ENCODE results near the gene ISG20L2. TPM values are rescaled to one million over a fixed set of nuclear protein-coding genes. Genes with fewer than 3 reads are reported as not detected.
A peak's percentile ranks its signal among the peaks of the same experiment; 100 is the strongest.

ISG20L2 gene
- total RNA-seq, 1 donor from 2014 or later = 57.4 TPM

GRCh38 chr1:156693848-156694689 is 34.5 kb downstream of the ISG20L2 start:
- peaks cover 13% of the 10 kb centered on the region for H3K4me1 Mint-ChIP-seq (ENCODE audit: low read depth)
- H3K27ac Mint-ChIP-seq = no peak overlapping the region
- intact Hi-C loops (cut with micrococcal nuclease) = no loop called here

GRCh38 chr1:156692925-156693847 is 35.4 kb downstream of the ISG20L2 start:
- H3K27ac Mint-ChIP-seq = no peak overlapping the region
- no peaks in the 10 kb centered on the region for H3K9me3 Mint-ChIP-seq
- DNase-seq (ENCODE audit: low spot score) = no peak
- H3K36me3 Mint-ChIP-seq (ENCODE audit: low read depth) = no peaks in the 10 kb centered on the region
- intact Hi-C loops (cut with micrococcal nuclease) = no loop called here
- peaks cover 13% of the 10 kb centered on the region for H3K4me1 Mint-ChIP-seq (ENCODE audit: low read depth)
- no peak overlapping the region for H3K4me3 Mint-ChIP-seq (ENCODE audit: low read depth)
- peaks cover 62% of the 10 kb centered on the region for H3K27me3 Mint-ChIP-seq (ENCODE audit: low read depth)

More at GRCh38 chr1:156693848-156694689, 34.5 kb downstream of the ISG20L2 start:
- no peaks in the 10 kb centered on the region for H3K9me3 Mint-ChIP-seq
- no peaks in the 10 kb centered on the region for H3K36me3 Mint-ChIP-seq (ENCODE audit: low read depth)
- no peak overlapping the region for H3K4me3 Mint-ChIP-seq (ENCODE audit: low read depth)
- no peak for DNase-seq (ENCODE audit: low spot score)
- H3K27me3 Mint-ChIP-seq (ENCODE audit: low read depth) = peaks cover 59% of the 10 kb centered on the region

GRCh38 chr1:156692441-156692924 is 36.1 kb downstream of the ISG20L2 start:
- Mint-ChIP-seq H3K4me3 (ENCODE audit: low read depth) (no peak overlapping the region), H3K36me3 (ENCODE audit: low read depth) (no peaks in the 10 kb centered on the region), H3K27ac (no peak overlapping the region), H3K27me3 (ENCODE audit: low read depth) (peaks cover 61% of the 10 kb centered on the region), H3K9me3 (no peaks in the 10 kb centered on the region), H3K4me1 (ENCODE audit: low read depth) (peaks cover 13% of the 10 kb centered on the region)
- DNase-seq (ENCODE audit: low spot score) = no peak
- intact Hi-C loops (cut with micrococcal nuclease) = no loop called here

- DNase-seq (ENCODE audit: low spot score) = no peak
- Mint-ChIP-seq H3K4me1 (ENCODE audit: low read depth) (peaks cover 13% of the 10 kb centered on the region), H3K27me3 (ENCODE audit: low read depth) (peaks cover 56% of the 10 kb centered on the region), H3K4me3 (ENCODE audit: low read depth) (no peak overlapping the region), H3K27ac (no peak overlapping the region), H3K36me3 (ENCODE audit: low read depth) (no peaks in the 10 kb centered on the region), H3K9me3 (no peaks in the 10 kb centered on the region)
- intact Hi-C loops (cut with micrococcal nuclease) = no loop called here
Measured at GRCh38 chr1:156691665-156692440, 36.7 kb downstream of the ISG20L2 start.

GRCh38 chr1:156691191-156691590 is 37.4 kb downstream of the ISG20L2 start:
- no peaks in the 10 kb centered on the region for H3K36me3 Mint-ChIP-seq (ENCODE audit: low read depth)
- no peak overlapping the region for H3K27ac Mint-ChIP-seq
- H3K9me3 Mint-ChIP-seq = no peaks in the 10 kb centered on the region
- intact Hi-C loops (cut with micrococcal nuclease) = no loop called here
- no peak for DNase-seq (ENCODE audit: low spot score)
- H3K4me1 Mint-ChIP-seq (ENCODE audit: low read depth) = peaks cover 13% of the 10 kb centered on the region
- H3K4me3 Mint-ChIP-seq (ENCODE audit: low read depth) = no peak overlapping the region
- H3K27me3 Mint-ChIP-seq (ENCODE audit: low read depth) = peaks cover 54% of the 10 kb centered on the region

GRCh38 chr1:156690675-156691036 is 37.9 kb downstream of the ISG20L2 start:
- intact Hi-C loops (cut with micrococcal nuclease) = no loop called here
- H3K27me3 Mint-ChIP-seq (ENCODE audit: low read depth) = peaks cover 54% of the 10 kb centered on the region
- H3K27ac Mint-ChIP-seq = no peak overlapping the region
- peaks cover 13% of the 10 kb centered on the region for H3K4me1 Mint-ChIP-seq (ENCODE audit: low read depth)
- no peak overlapping the region for H3K4me3 Mint-ChIP-seq (ENCODE audit: low read depth)
- H3K36me3 Mint-ChIP-seq (ENCODE audit: low read depth) = no peaks in the 10 kb centered on the region
- no peaks in the 10 kb centered on the region for H3K9me3 Mint-ChIP-seq
- no peak for DNase-seq (ENCODE audit: low spot score)

- H3K27me3 Mint-ChIP-seq (ENCODE audit: low read depth) = peaks cover 54% of the 10 kb centered on the region
- H3K9me3 Mint-ChIP-seq = no peaks in the 10 kb centered on the region
- no peaks in the 10 kb centered on the region for H3K36me3 Mint-ChIP-seq (ENCODE audit: low read depth)
- no peak overlapping the region for H3K27ac Mint-ChIP-seq
- DNase-seq (ENCODE audit: low spot score) = no peak
- intact Hi-C loops (cut with micrococcal nuclease) = loop anchor here (1.0 to 10.0 kb wide), 4 partner anchors 16 to 235 kb away; partner anchors contain the start of genes LRRC71 and PEAR1
- H3K4me1 Mint-ChIP-seq (ENCODE audit: low read depth) = peaks cover 13% of the 10 kb centered on the region
- H3K4me3 Mint-ChIP-seq (ENCODE audit: low read depth) = no peak overlapping the region
Measured at GRCh38 chr1:156689953-156690674, 38.5 kb downstream of the ISG20L2 start.

- Mint-ChIP-seq H3K4me3 (ENCODE audit: low read depth) (no peak overlapping the region), H3K36me3 (ENCODE audit: low read depth) (no peaks in the 10 kb centered on the region), H3K27me3 (ENCODE audit: low read depth) (peaks cover 51% of the 10 kb centered on the region), H3K4me1 (ENCODE audit: low read depth) (peaks cover 20% of the 10 kb centered on the region), H3K27ac (no peak overlapping the region), H3K9me3 (no peaks in the 10 kb centered on the region)
- peak; percentile 57 for DNase-seq (ENCODE audit: low spot score)
- intact Hi-C loops (cut with micrococcal nuclease) = loop anchor here (1.0 to 10.0 kb wide), 4 partner anchors 17 to 236 kb away; partner anchors contain the start of genes LRRC71 and PEAR1
Measured at GRCh38 chr1:156689035-156689952, 39.3 kb downstream of the ISG20L2 start.

GRCh38 chr1:156684227-156684782 is 44.3 kb downstream of the ISG20L2 start:
- no peaks in the 10 kb centered on the region for H3K36me3 Mint-ChIP-seq (ENCODE audit: low read depth)
- H3K27me3 Mint-ChIP-seq (ENCODE audit: low read depth) = peaks cover 34% of the 10 kb centered on the region
- intact Hi-C loops (cut with micrococcal nuclease) = loop anchor here (10.0 kb wide), 2 partner anchors 210 to 240 kb away; partner anchors contain the start of genes LRRC71 and PEAR1
- no peak overlapping the region for H3K27ac Mint-ChIP-seq
- no peak overlapping the region for H3K4me3 Mint-ChIP-seq (ENCODE audit: low read depth)
- H3K9me3 Mint-ChIP-seq = no peaks in the 10 kb centered on the region
- H3K4me1 Mint-ChIP-seq (ENCODE audit: low read depth) = peaks cover 18% of the 10 kb centered on the region
- DNase-seq (ENCODE audit: low spot score) = no peak

GRCh38 chr1:156682166-156682890 is 46.2 kb downstream of the ISG20L2 start:
- no peak for DNase-seq (ENCODE audit: low spot score)
- peaks cover 26% of the 10 kb centered on the region for H3K4me1 Mint-ChIP-seq (ENCODE audit: low read depth)
- H3K9me3 Mint-ChIP-seq = no peaks in the 10 kb centered on the region
- no peak overlapping the region for H3K4me3 Mint-ChIP-seq (ENCODE audit: low read depth)
- peaks cover 40% of the 10 kb centered on the region for H3K27me3 Mint-ChIP-seq (ENCODE audit: low read depth)
- H3K27ac Mint-ChIP-seq = no peak overlapping the region
- intact Hi-C loops (cut with micrococcal nuclease) = loop anchor here (10.0 kb wide), 2 partner anchors 212 to 242 kb away; partner anchors contain the start of genes LRRC71 and PEAR1
- H3K36me3 Mint-ChIP-seq (ENCODE audit: low read depth) = no peaks in the 10 kb centered on the region
